Measurements from ENCODE around the gene FASLG. TPM values are rescaled to one million over a fixed set of nuclear protein-coding genes. Genes with fewer than 3 reads are reported as not detected.

The FASLG gene
- total and polyA plus RNA-seq, 9 donors, result 0.07 to 0.83 (median 0.31) TPM; not detected in 4

- no peak for DNase-seq
- intact Hi-C loops (cut with DNase I), result no loop called here
- Histone ChIP-seq H3K4me1 (ENCODE audit: insufficient read depth) (no peaks in the 10 kb centered on the region), H3K9me3 (no peaks in the 10 kb centered on the region), H3K36me3 (no peaks in the 10 kb centered on the region), H3K4me3 (no peak overlapping the region), H3K27me3 (no peaks in the 10 kb centered on the region), H3K27ac (no peak overlapping the region)
- TF ChIP-seq, protein P1, sequence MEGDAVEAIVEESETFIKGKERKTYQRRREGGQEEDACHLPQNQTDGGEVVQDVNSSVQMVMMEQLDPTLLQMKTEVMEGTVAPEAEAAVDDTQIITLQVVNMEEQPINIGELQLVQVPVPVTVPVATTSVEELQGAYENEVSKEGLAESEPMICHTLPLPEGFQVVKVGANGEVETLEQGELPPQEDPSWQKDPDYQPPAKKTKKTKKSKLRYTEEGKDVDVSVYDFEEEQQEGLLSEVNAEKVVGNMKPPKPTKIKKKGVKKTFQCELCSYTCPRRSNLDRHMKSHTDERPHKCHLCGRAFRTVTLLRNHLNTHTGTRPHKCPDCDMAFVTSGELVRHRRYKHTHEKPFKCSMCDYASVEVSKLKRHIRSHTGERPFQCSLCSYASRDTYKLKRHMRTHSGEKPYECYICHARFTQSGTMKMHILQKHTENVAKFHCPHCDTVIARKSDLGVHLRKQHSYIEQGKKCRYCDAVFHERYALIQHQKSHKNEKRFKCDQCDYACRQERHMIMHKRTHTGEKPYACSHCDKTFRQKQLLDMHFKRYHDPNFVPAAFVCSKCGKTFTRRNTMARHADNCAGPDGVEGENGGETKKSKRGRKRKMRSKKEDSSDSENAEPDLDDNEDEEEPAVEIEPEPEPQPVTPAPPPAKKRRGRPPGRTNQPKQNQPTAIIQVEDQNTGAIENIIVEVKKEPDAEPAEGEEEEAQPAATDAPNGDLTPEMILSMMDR (IDR thresholded peaks at IDR 0.05), result no peak
- TF ChIP-seq EP300 (IDR thresholded peaks at IDR 0.05) (no peak), POLR2A (IDR thresholded peaks at IDR 0.05) (no peak)
- 37 to 51% (median 45%) methylated on average over 5 of the region's 5 CpGs for WGBS, 3 donors
These were observed 5.7 kb upstream of the FASLG start for GRCh38 chr1:172653015-172653709.

- no peak overlapping the region for H3K4me3 ChIP-seq
- H3K9me3 ChIP-seq, result no peaks in the 10 kb centered on the region
- no peaks in the 10 kb centered on the region for H3K4me1 ChIP-seq (ENCODE audit: insufficient read depth)
- no peak overlapping the region for H3K27ac ChIP-seq
- intact Hi-C loops (cut with DNase I), result loop anchor here in 1 of 4 donors (2.0 kb wide), 1 partner anchor 38 kb away; no protein-coding TSS in a partner anchor
- H3K36me3 ChIP-seq, result no peaks in the 10 kb centered on the region
- H3K27me3 ChIP-seq, result no peaks in the 10 kb centered on the region
- DNase-seq, result no peak
- TF ChIP-seq POLR2A (IDR thresholded peaks at IDR 0.05), result no peak
- no peak for TF ChIP-seq EP300 (IDR thresholded peaks at IDR 0.05)
- TF ChIP-seq, protein P1 (IDR thresholded peaks at IDR 0.05), result no peak
- 87 to 91% (median 90%) methylated on average over 2 of the region's 2 CpGs for WGBS, 3 donors
These were observed 4.4 kb upstream of the FASLG start for GRCh38 chr1:172654535-172654934.

GRCh38 chr1:172656576-172656975, 2.3 kb upstream of the FASLG start:
- Histone ChIP-seq H3K4me3 (no peak overlapping the region), H3K9me3 (no peaks in the 10 kb centered on the region), H3K4me1 (ENCODE audit: insufficient read depth) (no peaks in the 10 kb centered on the region), H3K36me3 (no peaks in the 10 kb centered on the region), H3K27ac (no peak overlapping the region), H3K27me3 (no peaks in the 10 kb centered on the region)
- no peak for DNase-seq
- WGBS, 3 donors, result 60 to 77% (median 70%) methylated on average over 6 of the region's 6 CpGs
- intact Hi-C loops (cut with DNase I), result no loop called here
- TF ChIP-seq EP300 (IDR thresholded peaks at IDR 0.05) (no peak), POLR2A (IDR thresholded peaks at IDR 0.05) (no peak)
- TF ChIP-seq, protein P1 (IDR thresholded peaks at IDR 0.05), result no peak

DNA sequence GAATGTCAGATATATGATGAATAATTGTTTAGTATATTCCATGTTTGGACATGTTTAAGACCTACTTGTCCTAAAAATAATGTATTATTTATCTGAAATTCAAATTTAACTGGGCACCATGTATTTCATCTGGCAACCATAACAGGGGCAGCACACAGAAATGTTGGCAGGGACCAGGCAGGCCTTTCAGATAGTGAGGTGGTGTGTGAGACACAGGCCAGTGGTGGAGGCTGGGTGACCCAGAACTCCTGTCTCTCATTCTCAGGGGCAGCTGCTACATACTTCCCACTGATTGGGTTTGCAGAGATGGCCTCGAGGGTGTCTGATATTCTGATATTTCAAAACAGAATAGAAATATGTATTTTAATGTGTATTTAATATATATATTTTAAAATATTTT, 1.3 kb upstream of the FASLG start:
- Histone ChIP-seq H3K27me3 (no peaks in the 10 kb centered on the region), H3K4me1 (ENCODE audit: insufficient read depth) (no peaks in the 10 kb centered on the region), H3K9me3 (no peaks in the 10 kb centered on the region), H3K36me3 (no peaks in the 10 kb centered on the region), H3K4me3 (no peak overlapping the region), H3K27ac (no peak overlapping the region)
- no peak for DNase-seq
- 89 to 97% (median 93%) methylated on average over 1 of the region's 1 CpG for whole genome bisulfite sequencing, 3 donors
- intact Hi-C loops (cut with DNase I), result no loop called here
- TF ChIP-seq, protein P1 (IDR thresholded peaks at IDR 0.05), result no peak
- TF ChIP-seq EP300 (IDR thresholded peaks at IDR 0.05), result no peak

All from ovary (tissue), 9 donors.